ENCODE data around the gene TRAIP. TPM values are rescaled to one million over a fixed set of nuclear protein-coding genes. Genes with fewer than 3 reads are reported as not detected.

Gene TRAIP
- total and polyA plus RNA-seq, 8 donors = 0.79 to 2.5 (median 1.1) TPM

- 32 to 43% methylated on average over 6 of the region's 6 CpGs for WGBS, 2 donors
- intact Hi-C loops (cut with DNase I) = no loop called here
These were observed 25.8 kb upstream of the TRAIP start for GRCh38 chr3:49882166-49882565.

GRCh38 chr3:49880581-49881315 is 24.4 kb upstream of the TRAIP start:
- Histone ChIP-seq H3K9me3 (no peaks in the 10 kb centered on the region), H3K27me3 (no peaks in the 10 kb centered on the region), H3K4me1 (no peaks in the 10 kb centered on the region), H3K27ac (no peak overlapping the region), H3K36me3 (no peaks in the 10 kb centered on the region), H3K4me3 (no peak overlapping the region)
- ATAC-seq (no peak), FAIRE-seq (no peak), DNase-seq (no peak)
- intact Hi-C loops (cut with DNase I) = no loop called here
- TF ChIP-seq, protein P1, sequence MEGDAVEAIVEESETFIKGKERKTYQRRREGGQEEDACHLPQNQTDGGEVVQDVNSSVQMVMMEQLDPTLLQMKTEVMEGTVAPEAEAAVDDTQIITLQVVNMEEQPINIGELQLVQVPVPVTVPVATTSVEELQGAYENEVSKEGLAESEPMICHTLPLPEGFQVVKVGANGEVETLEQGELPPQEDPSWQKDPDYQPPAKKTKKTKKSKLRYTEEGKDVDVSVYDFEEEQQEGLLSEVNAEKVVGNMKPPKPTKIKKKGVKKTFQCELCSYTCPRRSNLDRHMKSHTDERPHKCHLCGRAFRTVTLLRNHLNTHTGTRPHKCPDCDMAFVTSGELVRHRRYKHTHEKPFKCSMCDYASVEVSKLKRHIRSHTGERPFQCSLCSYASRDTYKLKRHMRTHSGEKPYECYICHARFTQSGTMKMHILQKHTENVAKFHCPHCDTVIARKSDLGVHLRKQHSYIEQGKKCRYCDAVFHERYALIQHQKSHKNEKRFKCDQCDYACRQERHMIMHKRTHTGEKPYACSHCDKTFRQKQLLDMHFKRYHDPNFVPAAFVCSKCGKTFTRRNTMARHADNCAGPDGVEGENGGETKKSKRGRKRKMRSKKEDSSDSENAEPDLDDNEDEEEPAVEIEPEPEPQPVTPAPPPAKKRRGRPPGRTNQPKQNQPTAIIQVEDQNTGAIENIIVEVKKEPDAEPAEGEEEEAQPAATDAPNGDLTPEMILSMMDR (IDR thresholded peaks at IDR 0.05) = no peak
- 49 to 54% methylated on average over 6 of the region's 6 CpGs for WGBS, 2 donors

More at GRCh38 chr3:49882166-49882565, 25.8 kb upstream of the TRAIP start:
- Histone ChIP-seq H3K9me3 (no peaks in the 10 kb centered on the region), H3K4me3 (no peak overlapping the region), H3K27ac (no peak overlapping the region), H3K36me3 (no peaks in the 10 kb centered on the region), H3K4me1 (no peaks in the 10 kb centered on the region), H3K27me3 (no peaks in the 10 kb centered on the region)
- no peak for DNase-seq
- no peak for FAIRE-seq
- TF ChIP-seq, protein P1 (IDR thresholded peaks at IDR 0.05) = no peak
- ATAC-seq = no peak

DNA sequence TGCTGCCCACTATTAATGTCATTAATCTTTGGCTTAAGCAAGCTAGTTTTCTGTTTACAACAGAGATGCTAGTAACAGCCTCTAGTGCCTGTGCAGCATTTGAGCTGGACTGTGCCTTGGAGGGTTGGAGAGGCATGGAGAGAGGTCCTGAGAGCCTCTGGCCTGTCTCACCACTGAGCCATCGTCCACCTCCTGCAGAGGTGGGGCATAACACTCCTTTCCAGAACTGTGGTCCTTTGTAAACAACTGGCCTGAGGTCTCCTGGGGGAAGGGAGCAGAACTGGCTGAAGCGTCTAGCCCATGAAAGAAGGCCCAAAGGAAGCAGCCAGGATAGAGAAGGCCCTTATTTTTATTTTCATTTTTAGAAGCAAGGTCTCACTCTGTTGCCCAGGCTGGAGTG is 23.4 kb upstream of the TRAIP start:
- intact Hi-C loops (cut with DNase I) = no loop called here
- TF ChIP-seq, protein P1 (IDR thresholded peaks at IDR 0.05) = no peak
- H3K4me1 ChIP-seq = no peaks in the 10 kb centered on the region
- H3K9me3 ChIP-seq = no peaks in the 10 kb centered on the region
- no peak overlapping the region for H3K4me3 ChIP-seq
- no peaks in the 10 kb centered on the region for H3K27me3 ChIP-seq
- DNase-seq (no peak), FAIRE-seq (no peak), ATAC-seq (no peak)
- H3K36me3 ChIP-seq = no peaks in the 10 kb centered on the region
- WGBS, 2 donors = 72 to 82% methylated on average over 2 of the region's 2 CpGs
- H3K27ac ChIP-seq = no peak overlapping the region

DNA sequence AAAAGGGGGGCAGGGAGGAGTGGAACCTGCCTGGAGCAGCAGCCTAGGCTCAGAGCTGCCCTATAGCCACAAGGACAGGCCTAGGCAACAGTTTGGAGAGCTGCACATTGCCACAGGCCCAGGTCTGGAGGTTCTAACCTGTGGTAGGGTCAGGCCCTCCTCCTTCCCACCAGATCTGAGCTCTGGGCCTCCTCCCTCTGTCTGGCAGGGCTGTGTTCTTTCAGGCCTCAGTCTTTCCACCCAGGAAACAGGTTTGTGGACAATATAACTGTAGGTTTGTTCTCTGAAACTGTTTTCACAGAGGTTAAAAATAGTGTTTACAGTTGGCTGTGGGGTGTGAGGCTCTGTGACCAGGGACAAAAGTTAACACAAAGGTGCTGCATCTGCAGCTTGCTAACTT is 22.3 kb upstream of the TRAIP start:
- ATAC-seq (no peak), DNase-seq (no peak), FAIRE-seq (no peak)
- Histone ChIP-seq H3K9me3 (no peaks in the 10 kb centered on the region), H3K27ac (no peak overlapping the region), H3K4me1 (no peaks in the 10 kb centered on the region), H3K4me3 (no peak overlapping the region), H3K36me3 (no peaks in the 10 kb centered on the region), H3K27me3 (no peaks in the 10 kb centered on the region)
- TF ChIP-seq, protein P1 (IDR thresholded peaks at IDR 0.05) = no peak
- intact Hi-C loops (cut with DNase I) = no loop called here

- no peak for FAIRE-seq
- Histone ChIP-seq H3K27me3 (no peaks in the 10 kb centered on the region), H3K4me3 (no peak overlapping the region), H3K9me3 (no peaks in the 10 kb centered on the region), H3K4me1 (no peaks in the 10 kb centered on the region), H3K36me3 (no peaks in the 10 kb centered on the region), H3K27ac (no peak overlapping the region)
- no peak for ATAC-seq
- DNase-seq = no peak
- 69 to 88% methylated on average over 2 of the region's 2 CpGs for WGBS, 2 donors
- intact Hi-C loops (cut with DNase I) = no loop called here
- TF ChIP-seq, protein P1 (IDR thresholded peaks at IDR 0.05) = no peak
These were observed 21.4 kb upstream of the TRAIP start for GRCh38 chr3:49877716-49878115.

Measured in pancreas (tissue), 10 donors.